GM23338 (cell line): ENCODE measurements around the gene SHMT1.

Source experiments
- CREB1 ChIP-seq: fragments of 250-450 bp; sonication (Bioruptor Pico); IDR thresholded peaks from 2 replicates; pipeline ENCODE4 v1.5.0; 2020; ENCODE audit warnings: low read depth, mild to moderate bottlenecking, moderate library complexity
- CTCF ChIP-seq, 2 experiments: fragments of 200-600 bp in 1 of 2; sonication (generic) in 1 of 2; conservative IDR thresholded peaks; 2 replicates each; pipeline versions ENCODE4 v1.5.1 to v1.6.1; 2016 to 2017; ENCODE audit warnings: antibody characterized with exemption in 2 of 2, low read depth in 2 of 2, mild to moderate bottlenecking in 2 of 2, moderate library complexity in 1 of 2

GRCh38 chr17:18379246-18380146 is 16.1 kb upstream of the SHMT1 start:
- TF ChIP-seq CTCF (conservative IDR thresholded peaks at IDR 0.05; ENCODE audit: low read depth in 2 of 2) (no peak), CREB1 (CRISPR knock-in tag) (no peak)
